SK-N-SH (cell line): ENCODE measurements around the gene TVP23C. TPM values are rescaled to one million over a fixed set of nuclear protein-coding genes. Genes with fewer than 3 reads are reported as not detected.

Source experiments
- CTCF ChIA-PET: fragments of 300-600, 350-600 bp; formaldehyde crosslinking; extraction: SDS; loops from one replicate; lab custom pipeline; 2021; lab: Yijun Ruan, JAX
- POLR2A ChIA-PET: fragments of 350-600 bp; sonication (Branson Sonifier 250); formaldehyde crosslinking; extraction: SDS; loops from one replicate; lab custom pipeline; 2020; ENCODE audit warnings: antibody characterized with exemption, inconsistent platforms; lab: Yijun Ruan, JAX
- DNase-seq: peaks from one replicate; pipeline ENCODE4 v3.0.0; 2012
- H2AFZ ChIP-seq: fragments of 200-600 bp; sonication (generic); 2 replicates; pipeline ENCODE4 v1.8.1; 2016; ENCODE audit warnings: antibody characterized with exemption, mild to moderate bottlenecking, low read depth
- H3F3A ChIP-seq: fragments of 200-600 bp; sonication (generic); replicated peaks from 2 replicates; pipeline ENCODE3; 2016; ENCODE audit warnings: antibody characterized with exemption, mild to moderate bottlenecking; ENCODE audit not compliant: insufficient read depth
- H3K27ac ChIP-seq, 2 experiments: fragments of 200-500 bp in 1 of 2; fragments of 200-600 bp in 1 of 2; sonication (Bioruptor generic) in 1 of 2; sonication (generic), shearing (Covaris generic) in 1 of 2; 2 replicates each; pipeline versions ENCODE4 v1.5.1 to v1.6.1; 2014 to 2016; ENCODE audit warnings: low read depth in 2 of 2, inconsistent platforms in 1 of 2, low read length in 1 of 2, mild to moderate bottlenecking in 1 of 2, mixed read lengths in 1 of 2
- H3K27me3 ChIP-seq: fragments of 200-600 bp; sonication (generic), shearing (Covaris generic); 2 replicates; pipeline ENCODE4 v1.6.1; 2016; ENCODE audit warnings: mixed run types; ENCODE audit not compliant: insufficient read depth
- H3K36me3 ChIP-seq, 2 experiments: fragments of 200-500 bp in 1 of 2; fragments of 200-600 bp in 1 of 2; sonication (Bioruptor generic) in 1 of 2; sonication (generic) in 1 of 2; replicated peaks in 1 of 2; 2 replicates each; pipeline versions ENCODE3 to v1.5.1; 2014 to 2016; ENCODE audit warnings: low read length in 1 of 2, mild to moderate bottlenecking in 1 of 2; ENCODE audit not compliant: insufficient read depth in 2 of 2, control insufficient read depth in 1 of 2
- H3K4me1 ChIP-seq, 2 experiments: fragments of 200-500 bp in 1 of 2; fragments of 200-600 bp in 1 of 2; sonication (Bioruptor generic) in 1 of 2; sonication (generic), shearing (Covaris generic) in 1 of 2; 2 replicates each; pipeline versions ENCODE4 v1.5.1 to v1.6.1; 2014 to 2016; ENCODE audit warnings: low read depth in 1 of 2, low read length in 1 of 2, mixed run types in 1 of 2; ENCODE audit not compliant: insufficient read depth in 2 of 2, control insufficient read depth in 1 of 2
- H3K4me2 ChIP-seq: fragments of 200-600 bp; sonication (generic), shearing (Covaris generic); 2 replicates; pipeline ENCODE4 v1.6.1; 2017; ENCODE audit warnings: mixed run types
- H3K4me3 ChIP-seq, 2 experiments: fragments of 200-500 bp in 1 of 2; fragments of 200-600 bp in 1 of 2; sonication (Bioruptor generic) in 1 of 2; sonication (generic), shearing (Covaris generic) in 1 of 2; 2 replicates each; pipeline versions ENCODE4 v1.5.1 to v1.8.1; 2014 to 2016; ENCODE audit warnings: low read depth in 2 of 2, inconsistent platforms in 1 of 2, low read length in 1 of 2, mild to moderate bottlenecking in 1 of 2, mixed read lengths in 1 of 2, moderate library complexity in 1 of 2
- H3K79me2 ChIP-seq: fragments of 200-600 bp; sonication (generic); 2 replicates; pipeline ENCODE4 v1.8.1; 2017; ENCODE audit warnings: mild to moderate bottlenecking; ENCODE audit not compliant: insufficient read depth
- H3K9ac ChIP-seq: fragments of 200-600 bp; sonication (generic); 2 replicates; pipeline ENCODE4 v1.6.1; 2017; ENCODE audit warnings: mixed run types
- H3K9me2 ChIP-seq: fragments of 200-600 bp; sonication (generic); 2 replicates; pipeline ENCODE4 v1.6.1; 2017; ENCODE audit warnings: mixed run types
- H3K9me3 ChIP-seq: fragments of 200-600 bp; sonication (generic); 2 replicates; pipeline ENCODE4 v1.6.1; 2017; ENCODE audit warnings: mixed run types, mild to moderate bottlenecking, moderate library complexity
- H4K20me1 ChIP-seq: fragments of 200-600 bp; sonication (generic); 2 replicates; pipeline ENCODE4 v1.6.1; 2017; ENCODE audit warnings: mild to moderate bottlenecking, mixed run types; ENCODE audit not compliant: insufficient read depth
- ELF1 ChIP-seq: IDR thresholded peaks from 2 replicates; pipeline ENCODE4 v1.4.0; 2012
- FOSL2 ChIP-seq: IDR thresholded peaks from 2 replicates; pipeline ENCODE4 v1.4.0; 2012; ENCODE audit warnings: low read depth, mild to moderate bottlenecking, moderate library complexity, borderline replicate concordance
- GABPA ChIP-seq: IDR thresholded peaks from 2 replicates; pipeline ENCODE4 v1.4.0; 2012; ENCODE audit warnings: low read depth, mild to moderate bottlenecking
- GATA2 ChIP-seq: sonication (generic); formaldehyde crosslinking; IDR thresholded peaks from 2 replicates; pipeline ENCODE4 v1.5.0; 2020; ENCODE audit warnings: mild to moderate bottlenecking, missing genetic modification reagents
- MEF2A ChIP-seq: IDR thresholded peaks from 2 replicates; pipeline ENCODE4 v1.4.0; 2012; ENCODE audit warnings: low read depth, borderline replicate concordance
- RAD21 ChIP-seq: IDR thresholded peaks from 2 replicates; pipeline ENCODE4 v1.6.1; 2012; ENCODE audit warnings: mild to moderate bottlenecking, low read length
- RCOR1 ChIP-seq: fragments of 150-350 bp; IDR thresholded peaks from 2 replicates; pipeline ENCODE4 v1.6.1; 2017; ENCODE audit warnings: antibody characterized with exemption, low read length
- RXRA ChIP-seq: IDR thresholded peaks from 2 replicates; pipeline ENCODE4 v1.4.0; 2012; ENCODE audit warnings: low read depth, mild to moderate bottlenecking, borderline replicate concordance
- SIN3A ChIP-seq: IDR thresholded peaks from 2 replicates; pipeline ENCODE4 v1.6.1; 2012; ENCODE audit warnings: low read depth, mild to moderate bottlenecking, low read length, moderate library complexity, borderline replicate concordance
- SMC3 ChIP-seq: IDR thresholded peaks from 2 replicates; pipeline ENCODE4 v1.6.1; 2012; ENCODE audit warnings: low read depth, low read length, improper control_type of control experiment
- WGBS: methylation state at CpG from one replicate; pipeline ENCODE4 v1.1.6; 2017; ENCODE audit warnings: low lambda C conversion rate; 5-methylcytosine and 5-hydroxymethylcytosine counted together
- polyA plus RNA-seq, 3 experiments: library from polyadenylated mRNA; depleted of rRNA; stranded (reverse); fragments of >200 nt; gene quantifications; 2 replicates each; pipeline ENCODE4 v1.2.3, GENCODE V29; 2012
- TF ChIP-seq, protein P1 (sequence below): IDR thresholded peaks from 2 replicates; pipeline ENCODE4 v1.6.1; 2012; ENCODE audit warnings: mild to moderate bottlenecking, low read depth, low read length, moderate library complexity
- TF ChIP-seq, protein P2 (sequence below): IDR thresholded peaks from 2 replicates; pipeline ENCODE4 v1.4.0; 2012; ENCODE audit warnings: low read depth, borderline replicate concordance
- TF ChIP-seq, protein P3 (sequence below): IDR thresholded peaks from 2 replicates; pipeline ENCODE4 v1.4.0; 2012; ENCODE audit warnings: low read depth

The TVP23C gene
- polyA plus RNA-seq, 1 of the 3 experiments (the other 2 are of a cell fraction): 4.7 TPM

DNA sequence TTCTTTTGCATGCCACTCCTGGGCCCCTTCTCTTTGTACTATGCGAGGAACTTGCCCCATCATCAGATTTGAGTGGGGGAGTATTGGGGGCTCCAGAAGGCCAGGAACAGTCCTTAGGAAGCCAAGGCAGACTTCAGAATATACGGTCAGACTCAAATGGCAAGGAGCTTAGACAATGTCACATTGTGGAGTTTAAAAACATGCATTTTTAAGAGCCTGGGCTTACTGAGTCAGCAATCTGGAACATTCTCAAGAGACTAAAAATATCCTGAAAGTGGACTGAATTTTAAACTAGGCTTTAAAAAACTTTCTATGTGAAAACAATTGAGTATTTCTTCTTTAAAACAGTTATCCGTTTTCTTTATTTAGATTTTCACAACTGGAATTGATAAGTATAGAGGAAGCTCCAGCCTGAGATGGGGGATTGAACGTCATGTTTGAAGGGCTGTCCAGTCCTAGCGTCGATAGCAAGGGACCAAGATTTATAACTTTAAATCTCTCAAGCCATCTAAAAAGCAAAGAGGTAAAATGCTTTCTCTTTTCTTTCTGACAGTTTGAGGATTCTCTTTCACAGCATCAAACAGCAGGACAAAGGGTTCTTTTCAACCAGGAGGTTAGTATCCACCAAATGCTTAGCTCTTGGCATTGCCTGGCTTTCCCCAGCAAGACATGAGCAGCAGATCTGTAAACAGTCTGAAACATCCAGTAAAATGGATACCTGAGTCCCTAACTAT is 50.1 kb downstream of the TVP23C start (continued):
- TF ChIP-seq, protein P1, sequence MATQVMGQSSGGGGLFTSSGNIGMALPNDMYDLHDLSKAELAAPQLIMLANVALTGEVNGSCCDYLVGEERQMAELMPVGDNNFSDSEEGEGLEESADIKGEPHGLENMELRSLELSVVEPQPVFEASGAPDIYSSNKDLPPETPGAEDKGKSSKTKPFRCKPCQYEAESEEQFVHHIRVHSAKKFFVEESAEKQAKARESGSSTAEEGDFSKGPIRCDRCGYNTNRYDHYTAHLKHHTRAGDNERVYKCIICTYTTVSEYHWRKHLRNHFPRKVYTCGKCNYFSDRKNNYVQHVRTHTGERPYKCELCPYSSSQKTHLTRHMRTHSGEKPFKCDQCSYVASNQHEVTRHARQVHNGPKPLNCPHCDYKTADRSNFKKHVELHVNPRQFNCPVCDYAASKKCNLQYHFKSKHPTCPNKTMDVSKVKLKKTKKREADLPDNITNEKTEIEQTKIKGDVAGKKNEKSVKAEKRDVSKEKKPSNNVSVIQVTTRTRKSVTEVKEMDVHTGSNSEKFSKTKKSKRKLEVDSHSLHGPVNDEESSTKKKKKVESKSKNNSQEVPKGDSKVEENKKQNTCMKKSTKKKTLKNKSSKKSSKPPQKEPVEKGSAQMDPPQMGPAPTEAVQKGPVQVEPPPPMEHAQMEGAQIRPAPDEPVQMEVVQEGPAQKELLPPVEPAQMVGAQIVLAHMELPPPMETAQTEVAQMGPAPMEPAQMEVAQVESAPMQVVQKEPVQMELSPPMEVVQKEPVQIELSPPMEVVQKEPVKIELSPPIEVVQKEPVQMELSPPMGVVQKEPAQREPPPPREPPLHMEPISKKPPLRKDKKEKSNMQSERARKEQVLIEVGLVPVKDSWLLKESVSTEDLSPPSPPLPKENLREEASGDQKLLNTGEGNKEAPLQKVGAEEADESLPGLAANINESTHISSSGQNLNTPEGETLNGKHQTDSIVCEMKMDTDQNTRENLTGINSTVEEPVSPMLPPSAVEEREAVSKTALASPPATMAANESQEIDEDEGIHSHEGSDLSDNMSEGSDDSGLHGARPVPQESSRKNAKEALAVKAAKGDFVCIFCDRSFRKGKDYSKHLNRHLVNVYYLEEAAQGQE: no peak
- TF ChIP-seq RAD21 (no peak), SMC3 (no peak), GATA2 (CRISPR knock-in tag) (no peak), RXRA (no peak), ELF1 (no peak), FOSL2 (no peak), GABPA (no peak), MEF2A (no peak)
- TF ChIP-seq, protein P2, sequence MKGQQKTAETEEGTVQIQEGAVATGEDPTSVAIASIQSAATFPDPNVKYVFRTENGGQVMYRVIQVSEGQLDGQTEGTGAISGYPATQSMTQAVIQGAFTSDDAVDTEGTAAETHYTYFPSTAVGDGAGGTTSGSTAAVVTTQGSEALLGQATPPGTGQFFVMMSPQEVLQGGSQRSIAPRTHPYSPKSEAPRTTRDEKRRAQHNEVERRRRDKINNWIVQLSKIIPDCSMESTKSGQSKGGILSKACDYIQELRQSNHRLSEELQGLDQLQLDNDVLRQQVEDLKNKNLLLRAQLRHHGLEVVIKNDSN: no peak
- TF ChIP-seq, protein P3, sequence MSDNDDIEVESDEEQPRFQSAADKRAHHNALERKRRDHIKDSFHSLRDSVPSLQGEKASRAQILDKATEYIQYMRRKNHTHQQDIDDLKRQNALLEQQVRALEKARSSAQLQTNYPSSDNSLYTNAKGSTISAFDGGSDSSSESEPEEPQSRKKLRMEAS: no peak

DNA sequence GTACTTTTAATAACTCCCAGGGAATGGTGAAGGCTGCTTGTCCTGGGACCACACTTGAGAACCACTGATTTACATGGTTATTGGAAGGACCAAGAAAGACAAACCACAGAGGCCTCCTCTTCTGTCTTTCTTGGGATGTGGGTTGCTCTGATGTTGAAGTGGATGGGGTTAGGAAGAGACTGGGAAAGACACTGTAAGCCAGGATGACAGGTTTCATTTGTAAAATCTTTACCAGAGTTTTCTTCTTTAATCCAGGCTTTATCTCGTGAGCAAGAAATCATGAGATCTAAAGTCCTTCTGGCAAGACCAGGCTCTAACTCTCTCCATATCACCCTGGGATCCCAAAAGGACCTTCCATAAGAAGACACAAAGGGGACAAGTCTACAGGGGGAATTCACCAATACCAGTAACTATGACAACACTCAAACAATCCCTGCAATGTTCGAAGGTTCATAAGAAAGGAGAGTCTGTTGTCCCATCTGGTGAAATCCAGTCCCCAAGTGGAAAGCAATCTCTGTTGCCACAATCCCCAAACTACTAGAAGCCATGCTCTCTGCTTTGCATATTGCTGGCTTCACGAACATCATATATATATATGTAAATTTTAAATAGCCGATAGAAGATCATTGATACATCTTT is 51.1 kb downstream of the TVP23C start:
- H4K20me1 ChIP-seq: no peaks in the 10 kb centered on the region
- ChIA-PET POLR2A (no interaction called here), CTCF (no interaction called here)
- no peaks in the 10 kb centered on the region for H3K9me2 ChIP-seq
- TF ChIP-seq RCOR1 (no peak), SIN3A (no peak)
- H3K4me3 ChIP-seq: no peak overlapping the region
- no peak overlapping the region for H3K4me2 ChIP-seq
- no peak overlapping the region for H2AFZ ChIP-seq
- no peak overlapping the region for H3K27ac ChIP-seq
- H3K4me1 ChIP-seq: 0 out of 4 replicates have a peak, but pooled peaks cover 0 to 6% of the 10 kb centered on the region in 2 experiments
- no peaks in the 10 kb centered on the region for H3K9me3 ChIP-seq
- H3F3A ChIP-seq: peaks cover 7% of the 10 kb centered on the region
- 95% methylated on average over 4 of the region's 4 CpGs for WGBS
- peaks cover 17 to 36% of the 10 kb centered on the region in 2 experiments for H3K36me3 ChIP-seq
- no peak for DNase-seq
- no peaks in the 10 kb centered on the region for H3K27me3 ChIP-seq
- H3K79me2 ChIP-seq: peaks cover 9% of the 10 kb centered on the region; the same call in 1 of the 2 replicates
- no peak overlapping the region for H3K9ac ChIP-seq
